Caco-2 (cell line): Measurements from ENCODE around the gene CDCP1. TPM values are rescaled to one million over a fixed set of nuclear protein-coding genes. Genes with fewer than 3 reads are reported as not detected.
A peak's percentile ranks its signal among the peaks of the same experiment; 100 is the strongest.

Experiments
- BruUV-seq: library from RNA; stranded (reverse); fragments of 400-500 nt; replicated peaks from 2 replicates; lab custom pipeline; 2021; lab: Mats Ljungman, UMichigan
- CTCF ChIA-PET: fragments of 300-600 bp; sonication (Branson Sonifier 250); formaldehyde crosslinking; loops from one replicate; lab custom pipeline; 2022; ENCODE audit warnings: antibody characterized with exemption; lab: Charles Lee
- POLR2A ChIA-PET: fragments of 300-600 bp; sonication (Branson Sonifier 250); formaldehyde crosslinking; loops from one replicate; lab custom pipeline; 2022; ENCODE audit warnings: antibody characterized with exemption; lab: Charles Lee
- DNase-seq, 2 experiments: peaks; one replicate each; pipeline versions ENCODE4 v3.0.0 to v3.0.0-alpha.2; 2020 to 2022
- H3K27me3 ChIP-seq: replicated peaks from 2 replicates; pipeline ENCODE4 v1.6.0; 2011; ENCODE audit warnings: low read length; ENCODE audit not compliant: control insufficient read depth, insufficient read depth
- H3K36me3 ChIP-seq: 2 replicates; pipeline ENCODE4 v1.5.1; 2011; ENCODE audit warnings: low read length; ENCODE audit not compliant: control insufficient read depth, insufficient read depth
- H3K4me1 ChIP-seq: fragments of 250-450 bp; sonication (Bioruptor Pico); 2 replicates; pipeline ENCODE4 v1.5.1; 2020; ENCODE audit warnings: mild to moderate bottlenecking
- H3K4me3 ChIP-seq: 2 replicates; pipeline ENCODE4 v1.5.1; 2011; ENCODE audit warnings: low read depth, mild to moderate bottlenecking, control low read depth, low read length
- H3K9me3 ChIP-seq: fragments of 250-450 bp; sonication (Bioruptor Pico); 2 replicates; pipeline ENCODE4 v1.5.1; 2020; ENCODE audit warnings: mild to moderate bottlenecking, moderate library complexity
- H3K27ac Mint-ChIP-seq: one replicate; pipeline ENCODE4 v1.8.0; 2022; ENCODE audit warnings: mixed read lengths; ENCODE audit not compliant: unreplicated experiment
- H3K27me3 Mint-ChIP-seq: one replicate; pipeline ENCODE4 v1.8.0; 2022; ENCODE audit warnings: mixed read lengths; ENCODE audit not compliant: insufficient read depth, unreplicated experiment
- H3K36me3 Mint-ChIP-seq: one replicate; pipeline ENCODE4 v1.8.0; 2022; ENCODE audit warnings: mild to moderate bottlenecking, mixed read lengths; ENCODE audit not compliant: insufficient read depth, unreplicated experiment
- H3K4me1 Mint-ChIP-seq: one replicate; pipeline ENCODE4 v1.8.0; 2022; ENCODE audit warnings: low read depth, mixed read lengths; ENCODE audit not compliant: unreplicated experiment
- H3K4me3 Mint-ChIP-seq: one replicate; pipeline ENCODE4 v1.8.0; 2022; ENCODE audit warnings: mild to moderate bottlenecking, moderate library complexity, mixed read lengths; ENCODE audit not compliant: unreplicated experiment
- H3K9me3 Mint-ChIP-seq: one replicate; pipeline ENCODE4 v1.8.0; 2022; ENCODE audit warnings: mixed read lengths; ENCODE audit not compliant: unreplicated experiment
- intact Hi-C: fragments of 100-400 bp; cut with micrococcal nuclease; formaldehyde crosslinking; loops from one replicate; pipeline ENCODE4 v1.10.0; 2022; ENCODE audit not compliant: unreplicated experiment
- total RNA-seq: library from RNA; stranded (reverse); gene quantifications from 2 replicates; pipeline ENCODE4 v1.2.3, GENCODE V29; 2022
- TF ChIP-seq, protein P1 (sequence below), 2 experiments: fragments of 200-600 bp in 1 of 2; IDR thresholded peaks; 1 replicate in 1 of 2; 2 replicates in 1 of 2; pipeline versions ENCODE4 v1.5.1 to v1.8.0; 2011 to 2022; ENCODE audit warnings: antibody characterized with exemption in 1 of 2, control low read depth in 1 of 2, inconsistent platforms in 1 of 2, low read depth in 1 of 2, low read length in 1 of 2, mild to moderate bottlenecking in 1 of 2, moderate library complexity in 1 of 2; ENCODE audit not compliant: insufficient read depth in 1 of 2, severe bottlenecking in 1 of 2, unreplicated experiment in 1 of 2

Gene CDCP1
- total RNA-seq, 1 experiment from 2014 or later = 22.5 TPM

DNA sequence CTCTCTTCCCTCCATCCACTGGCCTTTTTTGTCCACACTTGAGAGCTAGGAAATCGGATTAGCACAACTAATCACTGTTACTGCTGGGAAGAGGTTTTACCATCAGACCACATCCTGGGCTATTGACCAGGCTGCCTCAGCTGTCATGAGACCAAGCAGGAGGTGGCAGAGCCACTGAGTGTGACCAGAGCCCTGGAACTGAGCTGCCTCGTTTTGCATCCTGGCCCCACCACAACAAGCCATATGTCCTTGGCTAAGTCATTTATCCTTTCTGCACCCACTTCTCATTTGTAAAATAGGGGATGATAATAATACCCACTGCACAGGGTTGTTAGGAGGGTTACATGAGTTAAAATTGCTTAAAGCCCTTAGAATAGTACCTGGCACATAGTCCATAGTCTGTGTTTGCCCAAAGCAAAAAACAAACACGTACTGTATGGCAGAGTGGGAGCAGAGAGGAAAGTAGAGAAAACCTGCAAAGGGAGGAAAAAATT lies 45.8 kb upstream of the CDCP1 start:
- Mint-ChIP-seq H3K9me3 (no peaks in the 10 kb centered on the region), H3K27ac (peak overlapping the region; percentile 13), H3K27me3 (no peaks in the 10 kb centered on the region), H3K4me3 (no peak overlapping the region), H3K36me3 (no peaks in the 10 kb centered on the region), H3K4me1 (peaks cover 15% of the 10 kb centered on the region)
- no peaks in the 10 kb centered on the region for H3K36me3 ChIP-seq
- no TSS peak for BruUV-seq
- DNase-seq = no peak
- TF ChIP-seq, protein P1, sequence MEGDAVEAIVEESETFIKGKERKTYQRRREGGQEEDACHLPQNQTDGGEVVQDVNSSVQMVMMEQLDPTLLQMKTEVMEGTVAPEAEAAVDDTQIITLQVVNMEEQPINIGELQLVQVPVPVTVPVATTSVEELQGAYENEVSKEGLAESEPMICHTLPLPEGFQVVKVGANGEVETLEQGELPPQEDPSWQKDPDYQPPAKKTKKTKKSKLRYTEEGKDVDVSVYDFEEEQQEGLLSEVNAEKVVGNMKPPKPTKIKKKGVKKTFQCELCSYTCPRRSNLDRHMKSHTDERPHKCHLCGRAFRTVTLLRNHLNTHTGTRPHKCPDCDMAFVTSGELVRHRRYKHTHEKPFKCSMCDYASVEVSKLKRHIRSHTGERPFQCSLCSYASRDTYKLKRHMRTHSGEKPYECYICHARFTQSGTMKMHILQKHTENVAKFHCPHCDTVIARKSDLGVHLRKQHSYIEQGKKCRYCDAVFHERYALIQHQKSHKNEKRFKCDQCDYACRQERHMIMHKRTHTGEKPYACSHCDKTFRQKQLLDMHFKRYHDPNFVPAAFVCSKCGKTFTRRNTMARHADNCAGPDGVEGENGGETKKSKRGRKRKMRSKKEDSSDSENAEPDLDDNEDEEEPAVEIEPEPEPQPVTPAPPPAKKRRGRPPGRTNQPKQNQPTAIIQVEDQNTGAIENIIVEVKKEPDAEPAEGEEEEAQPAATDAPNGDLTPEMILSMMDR (IDR thresholded peaks at IDR 0.05; ENCODE audit: insufficient read depth in 1 of 2, low read depth in 1 of 2, low read length in 1 of 2, severe bottlenecking in 1 of 2, unreplicated experiment in 1 of 2) = no peak
- H3K27me3 ChIP-seq = no peaks in the 10 kb centered on the region
- intact Hi-C loops = no loop called here
- CTCF ChIA-PET = interaction anchor here (1.0 kb wide), 1 partner anchor 18 kb away, joined by 5 read pairs; no protein-coding TSS in a partner anchor
- H3K4me1 ChIP-seq = peaks cover 14% of the 10 kb centered on the region
- POLR2A ChIA-PET = no interaction called here
- no peak overlapping the region for H3K4me3 ChIP-seq
- no peaks in the 10 kb centered on the region for H3K9me3 ChIP-seq

DNA sequence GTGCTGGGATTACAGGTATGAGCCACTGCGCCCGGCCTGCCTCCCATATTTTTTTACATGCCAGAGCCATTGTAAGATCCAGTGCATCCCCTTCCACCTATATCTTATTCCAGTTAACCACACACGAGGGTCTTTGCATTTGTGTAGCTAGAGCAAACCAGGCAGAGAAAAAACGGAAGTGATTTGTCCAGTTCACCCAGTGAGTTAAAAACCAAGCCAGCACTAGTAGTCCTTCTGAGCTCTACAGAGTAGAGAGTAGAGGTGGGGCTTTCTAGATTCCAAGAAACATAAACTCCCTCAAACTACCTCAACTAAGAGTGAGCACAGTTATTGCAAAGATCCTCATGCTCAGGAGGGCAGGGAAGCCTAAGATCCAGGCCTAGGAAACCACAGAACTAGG lies 45.2 kb upstream of the CDCP1 start:
- H3K9me3 Mint-ChIP-seq = no peaks in the 10 kb centered on the region

DNA sequence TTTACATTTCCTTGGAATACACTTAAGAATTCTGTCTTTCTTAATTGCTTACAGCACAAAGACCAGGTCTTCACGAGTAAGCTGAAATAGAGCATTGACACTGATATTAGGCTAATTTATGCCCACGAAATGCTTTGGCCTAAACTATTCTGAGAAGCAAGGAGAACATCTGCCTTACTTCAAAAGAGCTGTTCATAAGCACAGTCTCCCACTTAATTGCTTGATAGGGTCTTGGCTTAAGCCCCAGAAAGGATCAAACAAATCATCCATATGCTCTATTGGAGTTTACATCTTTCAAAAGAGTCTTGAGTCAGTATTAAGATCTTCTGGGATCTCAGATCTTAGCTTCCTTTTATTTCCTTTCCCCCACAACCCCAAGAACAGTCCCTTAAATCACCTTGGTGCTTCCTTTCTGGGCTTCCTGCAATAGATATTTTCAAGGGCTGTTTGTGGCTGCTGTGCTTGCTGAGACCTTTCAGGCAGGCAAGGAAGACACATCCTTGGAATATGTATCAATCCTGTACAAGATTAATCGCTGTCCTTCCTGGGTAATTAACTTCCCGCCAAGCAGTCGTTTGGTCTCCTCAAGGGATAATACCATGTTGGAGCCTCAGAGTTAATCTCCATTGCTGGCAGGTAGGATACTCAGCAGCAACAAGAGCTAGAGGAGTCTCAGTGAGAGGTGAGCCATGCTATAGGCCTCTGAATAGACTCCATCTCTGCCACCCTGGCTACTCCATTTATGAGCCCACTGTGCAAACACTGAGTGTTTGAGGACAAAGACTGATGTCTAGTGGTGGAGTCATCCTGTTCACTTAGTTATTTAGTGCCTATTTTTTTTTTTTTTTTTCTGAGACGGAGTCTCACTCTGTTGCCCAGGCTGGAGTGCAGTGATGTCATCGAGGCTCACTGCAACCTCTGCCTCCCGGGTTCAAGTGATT lies 42.8 kb upstream of the CDCP1 start:
- TF ChIP-seq, protein P1 (IDR thresholded peaks at IDR 0.05; ENCODE audit: insufficient read depth in 1 of 2, low read depth in 1 of 2, low read length in 1 of 2, severe bottlenecking in 1 of 2, unreplicated experiment in 1 of 2) = no peak
- Mint-ChIP-seq H3K27me3 (no peaks in the 10 kb centered on the region), H3K27ac (no peak overlapping the region), H3K4me3 (no peak overlapping the region), H3K4me1 (peaks cover 15% of the 10 kb centered on the region), H3K36me3 (no peaks in the 10 kb centered on the region), H3K9me3 (no peaks in the 10 kb centered on the region)
- ChIA-PET POLR2A (no interaction called here), CTCF (no interaction called here)
- H3K4me1 ChIP-seq = peaks cover 14% of the 10 kb centered on the region
- H3K27me3 ChIP-seq = no peaks in the 10 kb centered on the region
- H3K4me3 ChIP-seq = no peak overlapping the region
- DNase-seq = no peak
- H3K9me3 ChIP-seq = no peaks in the 10 kb centered on the region
- no peaks in the 10 kb centered on the region for H3K36me3 ChIP-seq
- no TSS peak for BruUV-seq
- intact Hi-C loops = no loop called here

More for the DNA sequence above, 45.2 kb upstream of the CDCP1 start:
- no TSS peak for BruUV-seq
- no peak overlapping the region for H3K4me3 ChIP-seq
- Mint-ChIP-seq H3K4me3 (no peak overlapping the region), H3K36me3 (no peaks in the 10 kb centered on the region), H3K27me3 (no peaks in the 10 kb centered on the region), H3K4me1 (peaks cover 15% of the 10 kb centered on the region), H3K27ac (no peak overlapping the region)
- no peaks in the 10 kb centered on the region for H3K9me3 ChIP-seq
- DNase-seq = no peak
- H3K27me3 ChIP-seq = no peaks in the 10 kb centered on the region
- H3K4me1 ChIP-seq = peaks cover 14% of the 10 kb centered on the region
- ChIA-PET POLR2A (no interaction called here), CTCF (interaction anchor here (1.0 kb wide), 1 partner anchor 19 kb away, joined by 5 read pairs; no protein-coding TSS in a partner anchor)
- TF ChIP-seq, protein P1 (IDR thresholded peaks at IDR 0.05; ENCODE audit: insufficient read depth in 1 of 2, low read depth in 1 of 2, low read length in 1 of 2, severe bottlenecking in 1 of 2, unreplicated experiment in 1 of 2) = no peak
- no peaks in the 10 kb centered on the region for H3K36me3 ChIP-seq
- intact Hi-C loops = no loop called here
